SK-N-SH (cell line): ENCODE results near the gene FCHSD2. TPM values are rescaled to one million over a fixed set of nuclear protein-coding genes. Genes with fewer than 3 reads are reported as not detected.

Source experiments
- CTCF ChIA-PET: fragments of 300-600, 350-600 bp; formaldehyde crosslinking; extraction: SDS; loops from one replicate; lab custom pipeline; 2021; lab: Yijun Ruan, JAX
- POLR2A ChIA-PET: fragments of 350-600 bp; sonication (Branson Sonifier 250); formaldehyde crosslinking; extraction: SDS; loops from one replicate; lab custom pipeline; 2020; ENCODE audit warnings: antibody characterized with exemption, inconsistent platforms; lab: Yijun Ruan, JAX
- DNase-seq: peaks from one replicate; pipeline ENCODE4 v3.0.0; 2012
- H2AFZ ChIP-seq: fragments of 200-600 bp; sonication (generic); 2 replicates; pipeline ENCODE4 v1.8.1; 2016; ENCODE audit warnings: antibody characterized with exemption, mild to moderate bottlenecking, low read depth
- H3F3A ChIP-seq: fragments of 200-600 bp; sonication (generic); replicated peaks from 2 replicates; pipeline ENCODE3; 2016; ENCODE audit warnings: antibody characterized with exemption, mild to moderate bottlenecking; ENCODE audit not compliant: insufficient read depth
- H3K27ac ChIP-seq, 2 experiments: fragments of 200-500 bp in 1 of 2; fragments of 200-600 bp in 1 of 2; sonication (Bioruptor generic) in 1 of 2; sonication (generic), shearing (Covaris generic) in 1 of 2; 2 replicates each; pipeline versions ENCODE4 v1.5.1 to v1.6.1; 2014 to 2016; ENCODE audit warnings: low read depth in 2 of 2, inconsistent platforms in 1 of 2, low read length in 1 of 2, mild to moderate bottlenecking in 1 of 2, mixed read lengths in 1 of 2
- H3K27me3 ChIP-seq: fragments of 200-600 bp; sonication (generic), shearing (Covaris generic); 2 replicates; pipeline ENCODE4 v1.6.1; 2016; ENCODE audit warnings: mixed run types; ENCODE audit not compliant: insufficient read depth
- H3K36me3 ChIP-seq, 2 experiments: fragments of 200-500 bp in 1 of 2; fragments of 200-600 bp in 1 of 2; sonication (Bioruptor generic) in 1 of 2; sonication (generic) in 1 of 2; replicated peaks in 1 of 2; 2 replicates each; pipeline versions ENCODE3 to v1.5.1; 2014 to 2016; ENCODE audit warnings: low read length in 1 of 2, mild to moderate bottlenecking in 1 of 2; ENCODE audit not compliant: insufficient read depth in 2 of 2, control insufficient read depth in 1 of 2
- H3K4me1 ChIP-seq, 2 experiments: fragments of 200-500 bp in 1 of 2; fragments of 200-600 bp in 1 of 2; sonication (Bioruptor generic) in 1 of 2; sonication (generic), shearing (Covaris generic) in 1 of 2; 2 replicates each; pipeline versions ENCODE4 v1.5.1 to v1.6.1; 2014 to 2016; ENCODE audit warnings: low read depth in 1 of 2, low read length in 1 of 2, mixed run types in 1 of 2; ENCODE audit not compliant: insufficient read depth in 2 of 2, control insufficient read depth in 1 of 2
- H3K4me2 ChIP-seq: fragments of 200-600 bp; sonication (generic), shearing (Covaris generic); 2 replicates; pipeline ENCODE4 v1.6.1; 2017; ENCODE audit warnings: mixed run types
- H3K4me3 ChIP-seq, 2 experiments: fragments of 200-500 bp in 1 of 2; fragments of 200-600 bp in 1 of 2; sonication (Bioruptor generic) in 1 of 2; sonication (generic), shearing (Covaris generic) in 1 of 2; 2 replicates each; pipeline versions ENCODE4 v1.5.1 to v1.8.1; 2014 to 2016; ENCODE audit warnings: low read depth in 2 of 2, inconsistent platforms in 1 of 2, low read length in 1 of 2, mild to moderate bottlenecking in 1 of 2, mixed read lengths in 1 of 2, moderate library complexity in 1 of 2
- H3K79me2 ChIP-seq: fragments of 200-600 bp; sonication (generic); 2 replicates; pipeline ENCODE4 v1.8.1; 2017; ENCODE audit warnings: mild to moderate bottlenecking; ENCODE audit not compliant: insufficient read depth
- H3K9ac ChIP-seq: fragments of 200-600 bp; sonication (generic); 2 replicates; pipeline ENCODE4 v1.6.1; 2017; ENCODE audit warnings: mixed run types
- H3K9me2 ChIP-seq: fragments of 200-600 bp; sonication (generic); 2 replicates; pipeline ENCODE4 v1.6.1; 2017; ENCODE audit warnings: mixed run types
- H3K9me3 ChIP-seq: fragments of 200-600 bp; sonication (generic); 2 replicates; pipeline ENCODE4 v1.6.1; 2017; ENCODE audit warnings: mixed run types, mild to moderate bottlenecking, moderate library complexity
- H4K20me1 ChIP-seq: fragments of 200-600 bp; sonication (generic); 2 replicates; pipeline ENCODE4 v1.6.1; 2017; ENCODE audit warnings: mild to moderate bottlenecking, mixed run types; ENCODE audit not compliant: insufficient read depth
- CHD2 ChIP-seq: fragments of 150-350 bp; IDR thresholded peaks from 2 replicates; pipeline ENCODE4 v1.6.1; 2018; ENCODE audit warnings: low read length; ENCODE audit not compliant: partially characterized antibody
- ELF1 ChIP-seq: IDR thresholded peaks from 2 replicates; pipeline ENCODE4 v1.4.0; 2012
- EZH2phosphoT487 ChIP-seq: fragments of 200-600 bp; sonication (generic); IDR thresholded peaks from 2 replicates; pipeline ENCODE4 v1.6.1; 2017; ENCODE audit warnings: low read depth, mixed run types, mild to moderate bottlenecking, antibody characterized with exemption, moderate library complexity, borderline replicate concordance
- GATA2 ChIP-seq: sonication (generic); formaldehyde crosslinking; IDR thresholded peaks from 2 replicates; pipeline ENCODE4 v1.5.0; 2020; ENCODE audit warnings: mild to moderate bottlenecking, missing genetic modification reagents
- JUND ChIP-seq: IDR thresholded peaks from 2 replicates; pipeline ENCODE4 v1.4.0; 2012
- MXI1 ChIP-seq: IDR thresholded peaks from 2 replicates; pipeline ENCODE4 v1.6.1; 2012; ENCODE audit warnings: mild to moderate bottlenecking, low read depth, low read length, improper control_type of control experiment
- NRF1 ChIP-seq: IDR thresholded peaks from 2 replicates; pipeline ENCODE4 v1.6.1; 2012; ENCODE audit warnings: low read depth, mild to moderate bottlenecking, low read length
- POLR2AphosphoS5 ChIP-seq: IDR thresholded peaks from 2 replicates; pipeline ENCODE4 v1.6.1; 2012; ENCODE audit warnings: low read depth, low read length
- RAD21 ChIP-seq: IDR thresholded peaks from 2 replicates; pipeline ENCODE4 v1.6.1; 2012; ENCODE audit warnings: mild to moderate bottlenecking, low read length
- RXRA ChIP-seq: IDR thresholded peaks from 2 replicates; pipeline ENCODE4 v1.4.0; 2012; ENCODE audit warnings: low read depth, mild to moderate bottlenecking, borderline replicate concordance
- SIN3A ChIP-seq: IDR thresholded peaks from 2 replicates; pipeline ENCODE4 v1.6.1; 2012; ENCODE audit warnings: low read depth, mild to moderate bottlenecking, low read length, moderate library complexity, borderline replicate concordance
- TEAD4 ChIP-seq: IDR thresholded peaks from 2 replicates; pipeline ENCODE4 v1.4.0; 2012; ENCODE audit warnings: mild to moderate bottlenecking, borderline replicate concordance; ENCODE audit not compliant: insufficient read depth
- USF2 ChIP-seq: fragments of 150-350 bp; IDR thresholded peaks from 2 replicates; pipeline ENCODE4 v1.6.1; 2017; ENCODE audit warnings: antibody characterized with exemption, low read length, low read depth, borderline replicate concordance
- YY1 ChIP-seq: IDR thresholded peaks from 2 replicates; pipeline ENCODE4 v1.4.0; 2012; ENCODE audit warnings: low read depth, mild to moderate bottlenecking
- WGBS: methylation state at CpG from one replicate; pipeline ENCODE4 v1.1.6; 2017; ENCODE audit warnings: low lambda C conversion rate; 5-methylcytosine and 5-hydroxymethylcytosine counted together
- polyA plus RNA-seq, 3 experiments: library from polyadenylated mRNA; depleted of rRNA; stranded (reverse); fragments of >200 nt; gene quantifications; 2 replicates each; pipeline ENCODE4 v1.2.3, GENCODE V29; 2012
- TF ChIP-seq, protein P1 (sequence below): IDR thresholded peaks from 2 replicates; pipeline ENCODE4 v1.4.0; 2012; ENCODE audit warnings: low read depth, borderline replicate concordance
- TF ChIP-seq, protein P2 (sequence below): IDR thresholded peaks from 2 replicates; pipeline ENCODE4; 2012
- TF ChIP-seq, protein P3 (sequence below): fragments of 200-600 bp; sonication (generic); IDR thresholded peaks from 2 replicates; pipeline ENCODE4 v1.6.1; 2017; ENCODE audit warnings: antibody characterized with exemption, mild to moderate bottlenecking, moderate library complexity

Gene FCHSD2
- polyA plus RNA-seq, 1 of the 3 experiments (the other 2 are of a cell fraction): 10.4 TPM

- H3F3A ChIP-seq: peaks cover 5% of the 10 kb centered on the region
- ChIA-PET CTCF (no interaction called here), POLR2A (no interaction called here)
- 97% methylated on average over 9 of the region's 9 CpGs for WGBS
- no peak for DNase-seq
- no peak overlapping the region for H3K4me2 ChIP-seq
- no peaks in the 10 kb centered on the region; the same call in 1 of the 2 replicates for H4K20me1 ChIP-seq
- no peak overlapping the region for H3K27ac ChIP-seq
- peaks cover 5% of the 10 kb centered on the region; the same call in 1 of the 2 replicates for H3K9me3 ChIP-seq
- H3K4me3 ChIP-seq: no peak overlapping the region
- H3K79me2 ChIP-seq: peaks cover 36% of the 10 kb centered on the region
- H3K9me2 ChIP-seq: no peaks in the 10 kb centered on the region
- no peak for TF ChIP-seq GATA2 (CRISPR knock-in tag)
- no peak for TF ChIP-seq JUND
- no peak for TF ChIP-seq EZH2phosphoT487
- TF ChIP-seq, protein P1, sequence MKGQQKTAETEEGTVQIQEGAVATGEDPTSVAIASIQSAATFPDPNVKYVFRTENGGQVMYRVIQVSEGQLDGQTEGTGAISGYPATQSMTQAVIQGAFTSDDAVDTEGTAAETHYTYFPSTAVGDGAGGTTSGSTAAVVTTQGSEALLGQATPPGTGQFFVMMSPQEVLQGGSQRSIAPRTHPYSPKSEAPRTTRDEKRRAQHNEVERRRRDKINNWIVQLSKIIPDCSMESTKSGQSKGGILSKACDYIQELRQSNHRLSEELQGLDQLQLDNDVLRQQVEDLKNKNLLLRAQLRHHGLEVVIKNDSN: no peak
- no peak for TF ChIP-seq RXRA
- TF ChIP-seq RAD21: no peak
- TF ChIP-seq POLR2AphosphoS5: no peak
- no peak for TF ChIP-seq TEAD4
- no peak for TF ChIP-seq USF2
- no peak for TF ChIP-seq NRF1
- TF ChIP-seq YY1: no peak
- TF ChIP-seq, protein P2, sequence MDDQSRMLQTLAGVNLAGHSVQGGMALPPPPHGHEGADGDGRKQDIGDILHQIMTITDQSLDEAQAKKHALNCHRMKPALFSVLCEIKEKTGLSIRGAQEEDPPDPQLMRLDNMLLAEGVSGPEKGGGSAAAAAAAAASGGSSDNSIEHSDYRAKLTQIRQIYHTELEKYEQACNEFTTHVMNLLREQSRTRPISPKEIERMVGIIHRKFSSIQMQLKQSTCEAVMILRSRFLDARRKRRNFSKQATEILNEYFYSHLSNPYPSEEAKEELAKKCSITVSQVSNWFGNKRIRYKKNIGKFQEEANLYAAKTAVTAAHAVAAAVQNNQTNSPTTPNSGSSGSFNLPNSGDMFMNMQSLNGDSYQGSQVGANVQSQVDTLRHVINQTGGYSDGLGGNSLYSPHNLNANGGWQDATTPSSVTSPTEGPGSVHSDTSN: no peak
- no peak for TF ChIP-seq ELF1
- TF ChIP-seq CHD2: no peak
- TF ChIP-seq, protein P3, sequence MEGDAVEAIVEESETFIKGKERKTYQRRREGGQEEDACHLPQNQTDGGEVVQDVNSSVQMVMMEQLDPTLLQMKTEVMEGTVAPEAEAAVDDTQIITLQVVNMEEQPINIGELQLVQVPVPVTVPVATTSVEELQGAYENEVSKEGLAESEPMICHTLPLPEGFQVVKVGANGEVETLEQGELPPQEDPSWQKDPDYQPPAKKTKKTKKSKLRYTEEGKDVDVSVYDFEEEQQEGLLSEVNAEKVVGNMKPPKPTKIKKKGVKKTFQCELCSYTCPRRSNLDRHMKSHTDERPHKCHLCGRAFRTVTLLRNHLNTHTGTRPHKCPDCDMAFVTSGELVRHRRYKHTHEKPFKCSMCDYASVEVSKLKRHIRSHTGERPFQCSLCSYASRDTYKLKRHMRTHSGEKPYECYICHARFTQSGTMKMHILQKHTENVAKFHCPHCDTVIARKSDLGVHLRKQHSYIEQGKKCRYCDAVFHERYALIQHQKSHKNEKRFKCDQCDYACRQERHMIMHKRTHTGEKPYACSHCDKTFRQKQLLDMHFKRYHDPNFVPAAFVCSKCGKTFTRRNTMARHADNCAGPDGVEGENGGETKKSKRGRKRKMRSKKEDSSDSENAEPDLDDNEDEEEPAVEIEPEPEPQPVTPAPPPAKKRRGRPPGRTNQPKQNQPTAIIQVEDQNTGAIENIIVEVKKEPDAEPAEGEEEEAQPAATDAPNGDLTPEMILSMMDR: no peak
- TF ChIP-seq MXI1: no peak
- no peak for TF ChIP-seq SIN3A
- no peak overlapping the region for H3K9ac ChIP-seq
- no peaks in the 10 kb centered on the region for H3K4me1 ChIP-seq
- H3K36me3 ChIP-seq: peaks cover 0 to 55% of the 10 kb centered on the region in 2 experiments
- H3K27me3 ChIP-seq: no peaks in the 10 kb centered on the region
- no peak overlapping the region for H2AFZ ChIP-seq
Measured at GRCh38 chr11:73078631-73079030, 63.5 kb downstream of the FCHSD2 start.
